Measurements from ENCODE around the gene DONSON.

The DONSON gene

GRCh38 chr21:33537212-33537611 is 51.3 kb downstream of the DONSON start:
- Histone ChIP-seq H3K79me1 (ENCODE audit: low read length) (peaks cover 2% of the 10 kb centered on the region), H4K8ac (ENCODE audit: low read depth, low read length) (no peak overlapping the region), H2AK5ac (ENCODE audit: low read length) (no peak overlapping the region), H3K4me1 (ENCODE audit: control insufficient read depth, low read depth, low read length) (no peaks in the 10 kb centered on the region), H3K4me3 (ENCODE audit: low read length) (no peak overlapping the region), H3K56ac (ENCODE audit: low read length) (no peak overlapping the region), H3K9ac (ENCODE audit: low read length) (no peak overlapping the region), H3K4ac (ENCODE audit: low read depth, low read length) (no peak overlapping the region), H3K36me3 (ENCODE audit: control insufficient read depth, insufficient read depth, low read length) (peaks cover 4% of the 10 kb centered on the region), H2BK5ac (ENCODE audit: low read length) (no peak overlapping the region), H2BK15ac (replicated peaks; ENCODE audit: low read depth) (no peak overlapping the region), H3K4me2 (ENCODE audit: low read length) (no peak overlapping the region), H2BK120ac (ENCODE audit: low read depth, low read length) (no peak overlapping the region), H3K79me2 (ENCODE audit: control insufficient read depth, insufficient read depth, low read length) (peaks cover 36% of the 10 kb centered on the region), H3K27ac (ENCODE audit: low read depth, low read length) (no peak overlapping the region), H4K5ac (ENCODE audit: low read length) (no peak overlapping the region), H3K23ac (ENCODE audit: low read length) (no peak overlapping the region), H3K18ac (ENCODE audit: low read length) (no peak overlapping the region), H3K27me3 (ENCODE audit: insufficient read depth, low read length, poor library complexity) (no peaks in the 10 kb centered on the region)
- DNase-seq = no peak
- WGBS (ENCODE audit: extremely low coverage, insufficient coverage, low lambda C conversion rate) = no CpG with 5 or more reads among the region's 2 CpGs

GRCh38 chr21:33531007-33531406 is 57.5 kb downstream of the DONSON start:
- no peak overlapping the region for H3K23ac ChIP-seq (ENCODE audit: low read length)
- peaks cover 2% of the 10 kb centered on the region for H3K36me3 ChIP-seq (ENCODE audit: control insufficient read depth, insufficient read depth, low read length)
- H3K4ac ChIP-seq (ENCODE audit: low read depth, low read length) = no peak overlapping the region
- H4K5ac ChIP-seq (ENCODE audit: low read length) = no peak overlapping the region
- H2BK120ac ChIP-seq (ENCODE audit: low read depth, low read length) = no peak overlapping the region
- no peaks in the 10 kb centered on the region for H3K79me1 ChIP-seq (ENCODE audit: low read length)
- H2BK5ac ChIP-seq (ENCODE audit: low read length) = no peak overlapping the region
- H4K8ac ChIP-seq (ENCODE audit: low read depth, low read length) = no peak overlapping the region
- no peaks in the 10 kb centered on the region for H3K4me1 ChIP-seq (ENCODE audit: control insufficient read depth, low read depth, low read length)
- H3K18ac ChIP-seq (ENCODE audit: low read length) = no peak overlapping the region
- H3K27me3 ChIP-seq (ENCODE audit: insufficient read depth, low read length, poor library complexity) = no peaks in the 10 kb centered on the region
- no CpG with 5 or more reads among the region's 3 CpGs for WGBS (ENCODE audit: extremely low coverage, insufficient coverage, low lambda C conversion rate)
- no peak overlapping the region for H3K56ac ChIP-seq (ENCODE audit: low read length)
- no peaks in the 10 kb centered on the region for H3K79me2 ChIP-seq (ENCODE audit: control insufficient read depth, insufficient read depth, low read length)
- no peak overlapping the region for H3K4me3 ChIP-seq (ENCODE audit: low read length)
- DNase-seq = no peak
- H3K4me2 ChIP-seq (ENCODE audit: low read length) = no peak overlapping the region
- no peak overlapping the region for H3K27ac ChIP-seq (ENCODE audit: low read depth, low read length)
- no peak overlapping the region for H2AK5ac ChIP-seq (ENCODE audit: low read length)
- H2BK15ac ChIP-seq (replicated peaks; ENCODE audit: low read depth) = no peak overlapping the region
- no peak overlapping the region for H3K9ac ChIP-seq (ENCODE audit: low read length)

Measured in mesendoderm (in vitro differentiated cells).